K562 (cell line): ENCODE measurements around the gene SCT. TPM values are rescaled to one million over a fixed set of nuclear protein-coding genes. Genes with fewer than 3 reads are reported as not detected.

Experiments used
- ATAC-seq: fragments of 200-7000 bp; cut with Tn5 transposase; 3 replicates; pipeline ENCODE4 v1.9.1; 2020; ENCODE audit warnings: moderate library complexity
- BruUV-seq: library from RNA; stranded (reverse); fragments of 400-500 nt; replicated peaks from 2 replicates; lab custom pipeline; 2021; lab: Mats Ljungman, UMichigan
- CTCF ChIA-PET: fragments of 300-600 bp; formaldehyde crosslinking; extraction: SDS; loops from one replicate; lab custom pipeline; 2021; ENCODE audit warnings: low intra/inter-chr PET ratio; lab: Yijun Ruan, JAX
- POLR2A ChIA-PET: fragments of 300-600, 350-650 bp; sonication (Branson Sonifier 250); formaldehyde crosslinking; extraction: SDS; loops from one replicate; lab custom pipeline; 2021; ENCODE audit warnings: antibody characterized with exemption, inconsistent platforms; lab: Yijun Ruan, JAX
- DNase-seq, 4 experiments: peaks; one replicate each; pipeline versions ENCODE4 v3.0.0 to v3.0.0-alpha.2; 2011 to 2018; ENCODE audit warnings: low spot score in 3 of 4, mixed read lengths in 3 of 4; ENCODE audit errors: extremely low read depth in 1 of 4
- FAIRE-seq: peaks from 2 replicates; lab custom pipeline; 2011; peaks lifted over from hg19 to GRCh38; lab: Jason Lieb, UNC
- H2AFZ ChIP-seq: 2 replicates; pipeline ENCODE4 v1.6.0; 2011; ENCODE audit warnings: low read depth, low read length, control low read depth, inconsistent platforms
- H3K27ac ChIP-seq: fragments of 200-600 bp; 3 replicates; pipeline ENCODE4 v1.8.0; 2011; ENCODE audit warnings: low read depth, mild to moderate bottlenecking, control low read depth, inconsistent platforms, low read length, moderate library complexity, mixed read lengths; ENCODE audit errors: extremely low read depth
- H3K27me3 ChIP-seq, 2 experiments: fragments of 300-600 bp in 1 of 2; 2 replicates in 1 of 2; 3 replicates in 1 of 2; pipeline versions ENCODE4 v1.6.0 to v1.8.0; 2011; ENCODE audit warnings: inconsistent platforms in 2 of 2, low read length in 2 of 2, mild to moderate bottlenecking in 1 of 2, mixed read lengths in 1 of 2, moderate library complexity in 1 of 2; ENCODE audit not compliant: control insufficient read depth in 2 of 2, insufficient read depth in 2 of 2
- H3K36me3 ChIP-seq: fragments of 300-600 bp; 3 replicates; pipeline ENCODE4 v1.8.0; 2011; ENCODE audit warnings: mild to moderate bottlenecking, low read length, inconsistent platforms; ENCODE audit not compliant: control insufficient read depth, insufficient read depth
- H3K4me1 ChIP-seq, 2 experiments: fragments of 200-600 bp in 1 of 2; replicated peaks in 1 of 2; 2 replicates in 1 of 2; 3 replicates in 1 of 2; pipeline versions ENCODE4 v1.5.1 to v1.8.0; 2011; ENCODE audit warnings: inconsistent platforms in 2 of 2, low read length in 2 of 2, mild to moderate bottlenecking in 1 of 2, mixed read lengths in 1 of 2, moderate library complexity in 1 of 2; ENCODE audit not compliant: control insufficient read depth in 2 of 2, insufficient read depth in 2 of 2
- H3K4me2 ChIP-seq: 2 replicates; pipeline ENCODE4 v1.6.1; 2011; ENCODE audit warnings: low read length, control low read depth, inconsistent platforms, mixed read lengths; ENCODE audit not compliant: insufficient read depth
- H3K4me3 ChIP-seq: fragments of 200-600 bp; sonication (generic), shearing (Covaris generic); 2 replicates; pipeline ENCODE4 v1.5.1; 2016; ENCODE audit warnings: control low read depth, inconsistent platforms
- H3K79me2 ChIP-seq: fragments of 200-600 bp; 3 replicates; pipeline ENCODE4 v1.8.0; 2011; ENCODE audit warnings: low read length, inconsistent platforms; ENCODE audit not compliant: control insufficient read depth, insufficient read depth
- H3K9ac ChIP-seq, 2 experiments: 2 replicates each; pipeline versions ENCODE4 v1.6.0 to v1.6.1; 2011; ENCODE audit warnings: low read depth in 2 of 2, low read length in 2 of 2, control low read depth in 1 of 2, inconsistent platforms in 1 of 2, mild to moderate bottlenecking in 1 of 2, mixed read lengths in 1 of 2; ENCODE audit not compliant: insufficient read depth in 1 of 2
- H3K9me1 ChIP-seq: one replicate; pipeline ENCODE4 v1.6.0; 2011; ENCODE audit warnings: inconsistent platforms, mild to moderate bottlenecking, low read length, moderate library complexity; ENCODE audit not compliant: control insufficient read depth, insufficient read depth
- H3K9me3 ChIP-seq: replicated peaks from 2 replicates; pipeline ENCODE4 v1.5.1; 2011; ENCODE audit warnings: low read depth, low read length, inconsistent platforms; ENCODE audit not compliant: control insufficient read depth, insufficient read depth
- H4K20me1 ChIP-seq: replicated peaks from 2 replicates; pipeline ENCODE4 v1.6.1; 2011; ENCODE audit warnings: low read length, inconsistent platforms, mixed read lengths; ENCODE audit not compliant: control insufficient read depth, insufficient read depth
- BCL6 ChIP-seq: fragments of 250-450 bp; sonication (Bioruptor Pico); IDR thresholded peaks from 2 replicates; pipeline ENCODE4 v1.4.0; 2020
- HDAC2 ChIP-seq: fragments of 450-650 bp; IDR thresholded peaks from 2 replicates; pipeline ENCODE4 v1.6.1; 2016; ENCODE audit warnings: mild to moderate bottlenecking
- KAT8 ChIP-seq: fragments of 450-650 bp; IDR thresholded peaks from 2 replicates; pipeline ENCODE4 v1.6.1; 2016; ENCODE audit warnings: low read depth, mild to moderate bottlenecking
- MEF2D ChIP-seq: conservative IDR thresholded peaks from 2 replicates; pipeline ENCODE4 v1.6.1; 2016; ENCODE audit warnings: low read depth, missing genetic modification characterization, missing compliant biosample characterization
- ZBTB43 ChIP-seq: sonication (generic); formaldehyde crosslinking; IDR thresholded peaks from 2 replicates; pipeline ENCODE4 v1.8.0; 2023; ENCODE audit warnings: mild to moderate bottlenecking, missing genetic modification reagents
- ZBTB9 ChIP-seq: fragments of 450-650 bp; formaldehyde crosslinking; IDR thresholded peaks from 2 replicates; pipeline ENCODE4 v1.4.0; 2020; ENCODE audit warnings: mild to moderate bottlenecking, moderate library complexity
- ZNF644 ChIP-seq: fragments of 200-800 bp; sonication (Bioruptor generic); IDR thresholded peaks from 2 replicates; pipeline ENCODE4 v1.6.1; 2016; ENCODE audit warnings: low read depth, missing genetic modification characterization, missing compliant biosample characterization
- WGBS: fragments of 100-300 bp; shearing (Covaris generic); methylation state at CpG from one replicate; pipeline ENCODE4 v1.1.6; 2016; ENCODE audit warnings: low coverage, mixed read lengths; ENCODE audit not compliant: insufficient coverage; ENCODE audit errors: missing lambda C conversion rate; 5-methylcytosine and 5-hydroxymethylcytosine counted together
- in situ Hi-C: fragments of 300-500 bp; cut with MboI; formaldehyde crosslinking; loops from 4 replicates; pipeline ENCODE4 v1.15.0; 2018; ENCODE audit warnings: inconsistent platforms, mixed read lengths
- intact Hi-C: fragments of 100-400 bp; cut with micrococcal nuclease; formaldehyde crosslinking; loops from 2 replicates; pipeline ENCODE4 v1.14.2; 2022
- polyA plus RNA-seq, 8 experiments: library from polyadenylated mRNA; depleted of rRNA in 4 of 8; stranded (reverse) in 5 of 8; unstranded in 3 of 8; fragments of >200 nt; fragmentation: Nextera tagmentation in 2 of 8; fragmentation: Illumina TruSeq in 1 of 8; extraction: Ambion mirVana in 2 of 8; extraction: Trizol in 1 of 8; gene quantifications; 2 replicates each; pipeline versions ENCODE4 v1.2.1 to v1.2.3, GENCODE V29; 2011 to 2014; ENCODE audit warnings: inconsistent platforms in 1 of 8, missing spikeins in 1 of 8
- total RNA-seq, 7 experiments: library from RNA; depleted of rRNA in 6 of 7; stranded (reverse); fragments of >200 nt in 6 of 7; fragmentation: Illumina TruSeq in 2 of 7; extraction: Trizol in 2 of 7; gene quantifications; 2 replicates each; pipeline versions ENCODE4 v1.2.1 to v1.2.3, GENCODE V29; 2011 to 2021; ENCODE audit warnings: low replicate concordance in 1 of 7

SCT gene
- total and polyA plus RNA-seq, 9 of the 15 experiments (the other 6 are each of a cell fraction or from before 2014, with no cell fraction given), result not detected

- Histone ChIP-seq H3K36me3 (peaks cover 85% of the 10 kb centered on the region; the same call in 2 of the 3 replicates), H3K27me3 (no peaks in the 10 kb centered on the region), H3K4me2 (no peak overlapping the region), H2AFZ (no peak overlapping the region), H3K79me2 (peaks cover 14% of the 10 kb centered on the region), H3K9me1 (no peaks in the 10 kb centered on the region), H3K9ac (peak overlapping the region in 1 of 2 experiments; percentile 41; a peak in 1 of 4 replicates), H3K4me1 (peaks cover 3 to 26% of the 10 kb centered on the region in 2 experiments; a peak in 4 of 5 replicates), H3K27ac (no peak overlapping the region), H3K4me3 (no peak overlapping the region), H3K9me3 (peaks cover 2% of the 10 kb centered on the region; the same call in 1 of the 2 replicates), H4K20me1 (no peaks in the 10 kb centered on the region)
- intact Hi-C loops, result no loop called here
- 93% methylated on average over 15 of the region's 19 CpGs for WGBS
- FAIRE-seq (no peak), ATAC-seq (no peak), DNase-seq (peak in 1 of 4 experiments; percentile 8)
- ChIA-PET POLR2A (interaction anchor here (0.7 to 1.2 kb wide), 4 partner anchors 12 to 84 kb away, joined by 3 to 4 read pairs (median 3); partner anchors contain the start of genes DEAF1 and TMEM80), CTCF (no interaction called here)
- in situ Hi-C loops, result no loop called here
- BruUV-seq, result no TSS peak
- TF ChIP-seq HDAC2 (no peak), ZBTB43 (CRISPR knock-in tag) (no peak), ZBTB9 (CRISPR knock-in tag) (no peak), MEF2D (tag) (no peak), ZNF644 (tag) (no peak), BCL6 (CRISPR knock-in tag) (no peak), KAT8 (no peak)
Observed at GRCh38 chr11:660281-660680, 33.3 kb upstream of the SCT start.
